Stomach (tissue), 4 donors: Measurements from ENCODE around the gene EFCAB14.

Source experiments
- CTCF ChIP-seq, 7 experiments: fragments of 450-650 bp in 4 of 7; fragments of 200-600 bp in 3 of 7; sonication (generic) in 3 of 7; IDR thresholded peaks; one replicate each; pipeline ENCODE4 v1.5.1; 2016 to 2019; ENCODE audit warnings: antibody characterized with exemption in 7 of 7, control low read depth in 2 of 7, mild to moderate bottlenecking in 1 of 7
- POLR2A ChIP-seq, 4 donors: fragments of 450-650 bp; IDR thresholded peaks; one replicate each; pipeline ENCODE4 v1.6.1; 2016; ENCODE audit warnings: antibody characterized with exemption in 4 of 4, control low read depth in 2 of 4, mild to moderate bottlenecking in 1 of 4, moderate library complexity in 1 of 4

- no peak for TF ChIP-seq POLR2A (IDR thresholded peaks at IDR 0.05)
- no peak for TF ChIP-seq CTCF (IDR thresholded peaks at IDR 0.05)
These were observed 35.1 kb upstream of the EFCAB14 start for GRCh38 chr1:46753985-46754384.
